Measurements from ENCODE around the gene EZH1. TPM values are rescaled to one million over a fixed set of nuclear protein-coding genes. Genes with fewer than 3 reads are reported as not detected.

The EZH1 gene
- 17.8 TPM for polyA plus RNA-seq (2013, experiment 1 of 2)
- 17.9 TPM for polyA plus RNA-seq (2013, experiment 2 of 2)

- DNase-seq (ENCODE audit: low spot score) = peak; percentile 93
- peak within 1 kb of the TSS; percentile 72 to 89 for H3K4me3 ChIP-seq (ENCODE audit: low read length in 2 of 2)
- no peaks in the 10 kb centered on the region for H3K36me3 ChIP-seq (replicated peaks in 1 of 2; ENCODE audit: control insufficient read depth in 2 of 2, insufficient read depth in 2 of 2, low read length in 2 of 2)
- no peak within 1 kb of the TSS for H2BK120ac ChIP-seq (ENCODE audit: low read depth, low read length)
- H3K9me3 ChIP-seq (replicated peaks in 1 of 2; ENCODE audit: control insufficient read depth in 2 of 2, insufficient read depth in 1 of 2, low read depth in 1 of 2, low read length in 2 of 2) = peaks cover 2 to 3% of the 10 kb centered on the region in 2 donors
- peaks cover 2% of the 10 kb centered on the region for H3K79me1 ChIP-seq (ENCODE audit: low read depth, low read length)
- peaks cover 6 to 10% of the 10 kb centered on the region in 2 donors for H3K4me1 ChIP-seq (ENCODE audit: control insufficient read depth in 2 of 2, insufficient read depth in 1 of 2, low read depth in 1 of 2, low read length in 2 of 2)
- no peak within 1 kb of the TSS for H3K4ac ChIP-seq (ENCODE audit: low read length)
- peak within 1 kb of the TSS; percentile 55 for H2BK5ac ChIP-seq (ENCODE audit: low read length)
- H3K27me3 ChIP-seq (ENCODE audit: control insufficient read depth in 3 of 3, insufficient read depth in 3 of 3, low read depth in 1 of 3, low read length in 3 of 3) = peaks cover 0 to 3% (median 0%) of the 10 kb centered on the region in 3 experiments
- H3K23ac ChIP-seq (ENCODE audit: low read depth, low read length, poor library complexity) = peak within 1 kb of the TSS; percentile 83
- H3K27ac ChIP-seq (replicated peaks; ENCODE audit: low read length) = peak within 1 kb of the TSS; percentile 89
- no peak within 1 kb of the TSS for H3K14ac ChIP-seq (ENCODE audit: low read length)
- H3K4me2 ChIP-seq (ENCODE audit: insufficient read depth, low read length, poor library complexity, severe bottlenecking) = peak within 1 kb of the TSS; percentile 55
- peak within 1 kb of the TSS; percentile 94 for H3K9ac ChIP-seq (ENCODE audit: low read depth, low read length, poor library complexity)
- H2BK15ac ChIP-seq (ENCODE audit: low read length) = no peak within 1 kb of the TSS
- H2AFZ ChIP-seq (ENCODE audit: low read length) = peak within 1 kb of the TSS; percentile 94
- H3K18ac ChIP-seq (ENCODE audit: low read length) = peak within 1 kb of the TSS; percentile 95
- H2BK12ac ChIP-seq (ENCODE audit: low read length) = no peak within 1 kb of the TSS
- H4K91ac ChIP-seq (ENCODE audit: low read depth, low read length, poor library complexity) = no peak within 1 kb of the TSS
- WGBS, 2 donors (ENCODE audit: extremely low coverage in 2 of 2, insufficient read length in 2 of 2, insufficient replicate concordance in 1 of 2) = no CpG with 5 or more reads among the region's 50 CpGs
- no peak within 1 kb of the TSS for H4K8ac ChIP-seq (ENCODE audit: low read depth, low read length)
- H2AK5ac ChIP-seq (ENCODE audit: low read depth, low read length) = peak within 1 kb of the TSS; percentile 57
These were observed at the start of gene EZH1 for GRCh38 chr17:42744806-42745617. Gene EZH1 (minus strand): TSS chr17:42745040. CDS start chr17:42728941, 16,099 bp downstream.

DNA sequence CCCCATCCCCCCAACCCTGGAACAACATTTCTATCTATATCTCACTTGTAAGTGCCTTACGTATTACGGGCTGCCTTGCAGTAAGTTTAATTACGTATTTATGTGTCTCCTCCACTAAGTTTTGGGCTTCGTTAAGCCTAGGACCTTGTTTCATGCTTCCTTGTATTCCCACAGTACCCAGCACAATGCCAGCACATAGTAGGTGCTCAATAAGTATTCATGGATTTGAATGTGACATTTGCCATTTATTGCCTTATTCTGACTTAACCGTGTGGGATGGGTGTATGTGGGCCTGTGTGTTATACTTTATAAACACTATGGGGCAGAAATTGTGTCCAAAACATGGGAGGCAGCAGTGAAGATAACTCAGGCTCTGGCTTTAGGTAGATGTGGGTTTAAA lies 47.7 kb upstream of the EZH1 start:
- no peak overlapping the region for H4K91ac ChIP-seq (ENCODE audit: low read depth, low read length, poor library complexity)
- no peak overlapping the region for H2AFZ ChIP-seq (ENCODE audit: low read length)
- WGBS, 2 donors (ENCODE audit: extremely low coverage in 2 of 2, insufficient read length in 2 of 2, insufficient replicate concordance in 1 of 2) = no CpG with 5 or more reads among the region's 5 CpGs
- H3K27me3 ChIP-seq (ENCODE audit: control insufficient read depth in 3 of 3, insufficient read depth in 3 of 3, low read depth in 1 of 3, low read length in 3 of 3) = no peaks in the 10 kb centered on the region
- H2BK12ac ChIP-seq (ENCODE audit: low read length) = no peak overlapping the region
- no peak overlapping the region for H3K4ac ChIP-seq (ENCODE audit: low read length)
- peaks cover under 1 to 1% of the 10 kb centered on the region in 2 donors for H3K4me1 ChIP-seq (ENCODE audit: control insufficient read depth in 2 of 2, insufficient read depth in 1 of 2, low read depth in 1 of 2, low read length in 2 of 2)
- no peaks in the 10 kb centered on the region for H3K79me1 ChIP-seq (ENCODE audit: low read depth, low read length)
- H2BK120ac ChIP-seq (ENCODE audit: low read depth, low read length) = no peak overlapping the region
- no peak overlapping the region for H3K4me2 ChIP-seq (ENCODE audit: insufficient read depth, low read length, poor library complexity, severe bottlenecking)
- H3K9ac ChIP-seq (ENCODE audit: low read depth, low read length, poor library complexity) = no peak overlapping the region
- no peaks in the 10 kb centered on the region for H3K9me3 ChIP-seq (replicated peaks in 1 of 2; ENCODE audit: control insufficient read depth in 2 of 2, insufficient read depth in 1 of 2, low read depth in 1 of 2, low read length in 2 of 2)
- no peak overlapping the region for H3K4me3 ChIP-seq (ENCODE audit: low read length in 2 of 2)
- H2BK5ac ChIP-seq (ENCODE audit: low read length) = no peak overlapping the region
- H3K18ac ChIP-seq (ENCODE audit: low read length) = no peak overlapping the region
- no peak overlapping the region for H3K23ac ChIP-seq (ENCODE audit: low read depth, low read length, poor library complexity)
- H2BK15ac ChIP-seq (ENCODE audit: low read length) = no peak overlapping the region
- no peak for DNase-seq (ENCODE audit: low spot score)
- no peak overlapping the region for H3K27ac ChIP-seq (replicated peaks; ENCODE audit: low read length)
- no peak overlapping the region for H3K14ac ChIP-seq (ENCODE audit: low read length)
- no peak overlapping the region for H4K8ac ChIP-seq (ENCODE audit: low read depth, low read length)
- no peak overlapping the region for H2AK5ac ChIP-seq (ENCODE audit: low read depth, low read length)
- peaks cover 4 to 24% of the 10 kb centered on the region in 2 donors for H3K36me3 ChIP-seq (replicated peaks in 1 of 2; ENCODE audit: control insufficient read depth in 2 of 2, insufficient read depth in 2 of 2, low read length in 2 of 2)

DNA sequence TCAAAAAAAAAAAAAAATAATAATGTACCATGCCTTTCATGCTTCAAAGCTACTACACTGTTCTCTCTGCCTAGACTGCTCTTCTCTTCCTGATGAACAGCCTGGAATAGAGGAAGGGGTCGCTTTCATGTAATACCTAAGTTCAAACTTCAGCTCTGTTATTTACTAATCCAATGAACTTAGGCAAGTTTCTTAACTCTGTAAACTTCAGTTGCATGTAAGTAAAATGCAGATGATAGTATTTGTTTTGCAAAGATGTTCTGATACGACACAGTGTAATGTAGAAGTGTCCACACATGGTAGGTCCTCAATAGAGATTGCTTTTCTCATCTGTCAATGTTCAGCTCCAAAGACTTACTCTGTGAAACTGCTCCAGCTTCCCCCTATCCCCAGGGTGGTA lies 47.1 kb upstream of the EZH1 start:
- Histone ChIP-seq H2BK120ac (ENCODE audit: low read depth, low read length) (no peak overlapping the region), H4K8ac (ENCODE audit: low read depth, low read length) (no peak overlapping the region), H2AFZ (ENCODE audit: low read length) (no peak overlapping the region), H4K91ac (ENCODE audit: low read depth, low read length, poor library complexity) (no peak overlapping the region), H3K4me3 (ENCODE audit: low read length in 2 of 2) (no peak overlapping the region), H2AK5ac (ENCODE audit: low read depth, low read length) (no peak overlapping the region), H3K18ac (ENCODE audit: low read length) (no peak overlapping the region), H2BK15ac (ENCODE audit: low read length) (no peak overlapping the region), H3K4me1 (ENCODE audit: control insufficient read depth in 2 of 2, insufficient read depth in 1 of 2, low read depth in 1 of 2, low read length in 2 of 2) (no peaks in the 10 kb centered on the region), H3K27me3 (ENCODE audit: control insufficient read depth in 3 of 3, insufficient read depth in 3 of 3, low read depth in 1 of 3, low read length in 3 of 3) (no peaks in the 10 kb centered on the region), H3K79me1 (ENCODE audit: low read depth, low read length) (no peaks in the 10 kb centered on the region), H3K36me3 (replicated peaks in 1 of 2; ENCODE audit: control insufficient read depth in 2 of 2, insufficient read depth in 2 of 2, low read length in 2 of 2) (peaks cover 4 to 18% of the 10 kb centered on the region in 2 donors), H3K27ac (replicated peaks; ENCODE audit: low read length) (no peak overlapping the region), H3K4ac (ENCODE audit: low read length) (no peak overlapping the region), H3K4me2 (ENCODE audit: insufficient read depth, low read length, poor library complexity, severe bottlenecking) (no peak overlapping the region), H3K9ac (ENCODE audit: low read depth, low read length, poor library complexity) (no peak overlapping the region), H3K14ac (ENCODE audit: low read length) (no peak overlapping the region), H2BK5ac (ENCODE audit: low read length) (no peak overlapping the region), H3K9me3 (replicated peaks in 1 of 2; ENCODE audit: control insufficient read depth in 2 of 2, insufficient read depth in 1 of 2, low read depth in 1 of 2, low read length in 2 of 2) (no peaks in the 10 kb centered on the region), H3K23ac (ENCODE audit: low read depth, low read length, poor library complexity) (no peak overlapping the region), H2BK12ac (ENCODE audit: low read length) (no peak overlapping the region)
- WGBS, 2 donors (ENCODE audit: extremely low coverage in 2 of 2, insufficient read length in 2 of 2, insufficient replicate concordance in 1 of 2) = no CpG with 5 or more reads among the region's 2 CpGs
- no peak for DNase-seq (ENCODE audit: low spot score)

GRCh38 chr17:42787266-42787665 lies 42.4 kb upstream of the EZH1 start:
- no peak overlapping the region for H3K9ac ChIP-seq (ENCODE audit: low read depth, low read length, poor library complexity)
- H4K91ac ChIP-seq (ENCODE audit: low read depth, low read length, poor library complexity) = no peak overlapping the region
- H3K27ac ChIP-seq (replicated peaks; ENCODE audit: low read length) = no peak overlapping the region
- no peak overlapping the region for H4K8ac ChIP-seq (ENCODE audit: low read depth, low read length)
- H3K4ac ChIP-seq (ENCODE audit: low read length) = no peak overlapping the region
- no peak overlapping the region for H2BK12ac ChIP-seq (ENCODE audit: low read length)
- H3K4me2 ChIP-seq (ENCODE audit: insufficient read depth, low read length, poor library complexity, severe bottlenecking) = no peak overlapping the region
- no peaks in the 10 kb centered on the region for H3K9me3 ChIP-seq (replicated peaks in 1 of 2; ENCODE audit: control insufficient read depth in 2 of 2, insufficient read depth in 1 of 2, low read depth in 1 of 2, low read length in 2 of 2)
- no peak overlapping the region for H2AFZ ChIP-seq (ENCODE audit: low read length)
- no peaks in the 10 kb centered on the region for H3K36me3 ChIP-seq (replicated peaks in 1 of 2; ENCODE audit: control insufficient read depth in 2 of 2, insufficient read depth in 2 of 2, low read length in 2 of 2)
- H2AK5ac ChIP-seq (ENCODE audit: low read depth, low read length) = no peak overlapping the region
- H3K4me1 ChIP-seq (ENCODE audit: control insufficient read depth in 2 of 2, insufficient read depth in 1 of 2, low read depth in 1 of 2, low read length in 2 of 2) = no peaks in the 10 kb centered on the region
- no peak overlapping the region for H2BK5ac ChIP-seq (ENCODE audit: low read length)
- no peak overlapping the region for H3K23ac ChIP-seq (ENCODE audit: low read depth, low read length, poor library complexity)
- no peak overlapping the region for H3K14ac ChIP-seq (ENCODE audit: low read length)
- no peak overlapping the region for H2BK15ac ChIP-seq (ENCODE audit: low read length)
- H2BK120ac ChIP-seq (ENCODE audit: low read depth, low read length) = no peak overlapping the region
- peaks cover 0 to 9% (median 0%) of the 10 kb centered on the region in 3 experiments for H3K27me3 ChIP-seq (ENCODE audit: control insufficient read depth in 3 of 3, insufficient read depth in 3 of 3, low read depth in 1 of 3, low read length in 3 of 3)
- H3K79me1 ChIP-seq (ENCODE audit: low read depth, low read length) = no peaks in the 10 kb centered on the region
- no peak for DNase-seq (ENCODE audit: low spot score)
- WGBS, 2 donors (ENCODE audit: extremely low coverage in 2 of 2, insufficient read length in 2 of 2, insufficient replicate concordance in 1 of 2) = no CpG with 5 or more reads among the region's 11 CpGs
- no peak overlapping the region for H3K18ac ChIP-seq (ENCODE audit: low read length)
- no peak overlapping the region for H3K4me3 ChIP-seq (ENCODE audit: low read length in 2 of 2)
